Left forelimb (tissue), 1 donor: ENCODE measurements around the gene SORCS2.

Experiments
- DNase-seq: peaks from one replicate; pipeline ENCODE4 v3.0.0-alpha.2; 2018; ENCODE audit warnings: low spot score

Gene SORCS2

DNA sequence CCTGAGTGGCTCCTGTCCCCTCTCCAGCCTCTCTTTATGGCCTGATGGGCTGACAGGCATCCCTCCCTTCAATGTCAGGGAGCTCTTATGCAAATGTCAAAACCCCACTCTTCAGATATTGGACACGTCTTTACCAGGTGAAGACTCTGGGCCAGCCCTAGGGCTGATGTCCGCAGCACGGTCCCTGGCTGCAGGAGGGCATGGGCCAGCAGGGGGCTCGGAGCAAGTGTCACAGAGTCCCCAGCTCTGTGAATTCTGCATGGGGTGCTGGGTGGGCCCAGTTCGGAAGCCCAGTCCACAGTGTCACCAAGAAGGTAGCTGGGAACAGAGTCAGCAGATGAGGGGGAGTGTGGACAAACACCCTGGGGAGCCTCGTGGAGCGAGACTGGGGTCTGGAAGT, 282.0 kb downstream of the SORCS2 start:
- DNase-seq = no peak

DNA sequence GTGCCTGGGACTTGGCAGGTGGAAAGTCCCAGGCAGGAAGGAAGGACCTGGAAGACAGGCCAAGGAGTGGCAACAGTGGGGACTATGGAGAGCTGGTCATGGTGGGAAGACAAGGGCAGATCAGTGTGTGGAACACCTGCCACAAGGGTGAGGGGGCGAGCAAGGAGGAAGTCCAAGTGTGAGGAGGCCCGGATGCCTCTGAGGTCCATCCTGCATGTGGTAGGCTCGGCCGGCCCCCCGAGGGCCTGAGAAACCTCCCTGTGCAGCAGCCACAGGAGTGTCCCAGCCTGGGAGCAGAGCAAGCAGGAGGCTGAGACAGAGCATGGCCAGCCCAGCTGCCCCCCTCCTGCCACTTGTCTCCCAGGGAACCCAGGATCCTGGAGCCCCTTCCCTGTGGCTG, 282.9 kb downstream of the SORCS2 start:
- DNase-seq = no peak

DNA sequence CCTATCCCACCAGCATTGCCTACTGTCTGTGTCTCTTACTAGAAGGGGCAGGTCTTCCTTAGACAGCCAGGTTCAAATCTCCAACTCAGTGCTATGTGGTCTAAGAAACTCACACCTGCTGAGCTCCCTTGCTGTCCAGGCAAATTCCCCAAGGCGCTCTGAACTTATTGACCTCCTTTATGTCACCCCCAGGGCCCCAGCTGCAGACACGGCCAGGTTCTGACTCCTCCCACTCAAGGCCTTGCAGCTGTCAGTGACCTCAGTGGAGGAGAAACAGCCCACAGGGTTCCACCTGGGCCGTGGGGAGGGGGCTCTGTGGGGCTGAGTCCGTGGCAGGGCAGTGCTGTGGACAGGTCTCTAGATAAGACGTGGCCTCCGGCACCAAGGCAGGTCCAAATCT, 284.5 kb downstream of the SORCS2 start:
- DNase-seq = no peak

DNA sequence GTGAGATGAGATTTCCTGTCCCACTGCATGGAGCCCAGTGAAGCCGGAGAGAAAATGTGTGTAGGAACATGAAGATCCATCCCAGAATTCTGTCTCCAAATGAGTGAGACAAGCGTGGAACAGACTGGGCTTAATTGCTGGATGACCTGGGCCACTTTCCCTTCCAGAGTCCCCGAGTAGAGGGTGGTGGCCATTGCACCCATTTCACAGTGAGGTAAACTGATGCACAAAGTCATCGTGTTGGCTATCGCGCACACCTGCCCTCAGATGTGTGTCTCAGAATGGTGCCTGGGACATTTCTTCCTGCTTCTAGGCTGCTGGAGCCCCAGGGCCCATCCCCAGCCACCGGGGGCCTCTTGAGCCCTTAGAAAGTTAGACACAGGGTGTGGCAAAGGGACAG, 285.4 kb downstream of the SORCS2 start:
- DNase-seq = no peak

DNA sequence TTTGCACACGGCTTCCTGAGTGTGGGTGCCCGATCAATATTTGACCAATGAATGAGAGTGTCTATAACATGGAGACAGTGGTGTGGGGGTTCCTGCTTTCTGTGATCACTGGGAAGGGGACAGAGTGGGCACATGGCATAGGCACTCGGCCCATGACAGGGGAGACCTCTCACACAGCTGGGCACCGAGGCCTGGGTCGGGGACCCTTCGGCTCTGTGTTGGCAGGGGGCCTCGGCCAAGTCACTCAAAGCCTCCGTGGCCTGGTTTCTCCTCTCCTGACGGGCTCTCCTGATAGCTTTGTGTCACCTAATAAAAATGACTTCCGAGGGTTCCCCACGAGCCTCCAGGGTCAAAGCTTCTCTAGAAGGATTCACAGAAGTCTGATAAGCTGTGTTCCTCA, 286.3 kb downstream of the SORCS2 start:
- no peak for DNase-seq

DNA sequence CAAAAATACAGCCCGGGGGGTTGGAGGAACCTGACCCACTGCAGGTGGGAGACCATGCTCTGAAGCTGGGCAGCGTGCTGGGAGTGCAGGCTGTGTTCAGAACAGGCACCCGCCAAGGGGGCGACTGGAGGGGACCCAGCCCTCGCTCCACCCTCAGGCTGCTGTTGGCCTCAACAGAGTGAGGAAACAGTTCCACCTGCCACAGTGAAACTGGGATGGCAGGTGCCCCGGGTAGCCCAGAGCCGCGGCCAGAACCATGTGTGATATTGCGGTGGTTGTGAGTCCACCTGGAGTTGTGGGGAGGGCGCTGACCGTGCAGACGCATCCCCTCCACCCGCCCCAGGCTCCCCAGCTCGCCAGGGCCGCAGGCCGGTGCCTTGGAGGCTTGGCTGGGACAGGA, 288.1 kb downstream of the SORCS2 start:
- DNase-seq = no peak

DNA sequence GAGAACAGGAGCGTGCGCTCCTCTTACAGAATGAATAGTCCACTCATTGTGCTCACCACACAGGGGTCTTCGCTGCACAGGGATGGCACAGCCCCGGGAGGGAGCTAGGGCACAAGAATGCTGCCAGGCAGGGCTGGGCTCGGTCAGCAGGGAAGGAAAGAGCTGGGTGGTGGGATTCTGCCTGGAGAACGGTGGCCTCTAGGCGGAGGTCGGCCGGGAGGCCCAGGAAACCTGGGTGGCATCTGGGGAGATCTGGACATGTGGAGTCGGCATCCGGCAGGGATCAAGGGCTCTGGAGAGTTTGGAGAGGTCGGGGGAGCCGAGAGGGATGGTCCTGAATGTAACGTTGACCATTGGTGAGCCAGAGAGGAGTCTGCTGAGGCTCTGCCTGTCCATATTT, 288.9 kb downstream of the SORCS2 start:
- no peak for DNase-seq

DNA sequence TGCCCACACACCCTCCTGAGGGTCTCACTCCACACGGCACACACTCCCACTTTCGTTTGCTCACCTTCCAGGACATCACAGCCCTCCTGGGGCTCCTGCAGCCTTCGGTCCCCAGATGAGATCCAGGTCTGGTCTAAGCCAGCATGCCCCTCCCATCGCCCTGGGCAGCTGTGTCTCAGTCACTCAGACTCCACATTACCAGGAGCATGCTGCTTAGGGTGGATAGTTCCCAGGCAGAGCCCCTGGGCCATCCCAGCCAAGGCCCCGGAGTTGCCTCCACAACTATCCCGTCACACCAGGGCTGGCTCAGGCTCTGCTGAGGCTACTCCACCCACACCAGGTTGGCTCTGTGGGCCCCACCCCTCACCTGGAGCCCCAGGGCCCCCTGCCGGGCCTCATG, 292.8 kb downstream of the SORCS2 start:
- no peak for DNase-seq

DNA sequence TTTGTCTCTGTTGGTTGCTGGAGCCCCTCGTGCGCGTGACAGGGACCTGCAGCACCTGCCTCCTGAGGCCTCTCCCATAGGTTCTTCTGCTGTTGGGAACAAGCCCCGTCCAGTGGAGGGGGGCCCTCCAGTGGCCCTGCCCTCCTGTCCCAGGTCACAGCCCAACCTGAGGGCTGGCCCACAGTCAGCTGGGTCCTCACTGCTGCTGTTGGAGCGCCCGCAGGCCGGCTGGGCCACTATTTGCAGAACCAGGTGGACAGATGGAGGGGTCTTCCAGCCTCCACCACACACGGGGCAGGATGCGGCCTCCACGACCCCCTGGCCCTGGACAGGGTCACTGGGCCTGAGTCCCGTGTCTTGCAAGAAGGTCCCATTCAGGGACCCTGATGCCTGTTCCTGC, 293.8 kb downstream of the SORCS2 start:
- no peak for DNase-seq

DNA sequence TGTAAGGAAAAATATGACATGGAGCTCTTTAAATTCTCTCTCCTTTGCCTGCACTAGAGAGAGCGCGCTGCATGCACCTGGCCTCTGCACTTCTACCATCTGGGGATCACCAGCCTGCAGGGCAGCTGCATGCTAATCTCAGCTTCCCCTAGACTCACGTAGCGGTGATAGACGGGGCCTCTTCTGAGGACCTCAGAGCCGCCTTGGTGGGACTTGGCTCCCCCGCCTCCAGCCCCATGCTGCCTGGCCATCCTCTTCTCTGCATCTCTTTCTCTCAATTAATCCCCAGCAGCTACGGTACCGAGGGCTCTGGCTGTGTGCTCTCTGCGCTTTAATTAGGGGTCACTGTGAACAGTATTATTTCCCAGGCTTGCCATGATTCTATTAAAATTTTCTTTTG, 295.2 kb downstream of the SORCS2 start:
- no peak for DNase-seq

DNA sequence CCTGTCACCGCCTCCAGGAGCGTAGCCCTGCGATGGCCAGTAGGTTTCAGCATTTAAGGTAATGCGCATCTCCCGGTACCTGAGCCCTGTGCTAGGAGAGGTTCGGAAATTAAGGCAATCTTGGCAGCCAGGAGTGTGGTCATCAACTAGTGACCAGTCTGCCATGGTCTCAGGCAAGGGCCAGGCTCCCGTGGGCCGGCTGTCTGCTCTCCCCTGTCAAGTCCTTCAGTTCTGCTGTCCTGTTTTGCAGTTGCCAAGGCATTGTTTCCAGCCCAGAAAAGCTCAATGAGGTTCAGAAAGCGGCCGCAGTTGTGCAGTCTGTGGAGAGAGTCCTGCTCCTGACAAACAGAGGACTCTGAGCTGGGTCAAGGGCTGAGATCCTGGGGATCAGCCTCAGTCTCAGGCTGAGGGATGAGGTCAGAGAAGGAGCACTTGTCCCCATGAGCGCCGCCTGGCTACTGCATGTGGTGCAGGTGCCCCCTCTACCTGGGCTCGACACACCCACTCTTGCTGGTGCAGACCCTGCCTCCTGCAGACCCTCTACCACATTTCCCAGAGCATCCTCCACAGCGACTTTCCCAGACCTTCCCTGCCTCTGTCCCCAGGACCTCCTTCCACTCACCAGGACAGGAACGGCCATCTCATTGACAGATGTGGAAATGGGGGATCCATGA, 295.8 kb downstream of the SORCS2 start:
- no peak for DNase-seq

DNA sequence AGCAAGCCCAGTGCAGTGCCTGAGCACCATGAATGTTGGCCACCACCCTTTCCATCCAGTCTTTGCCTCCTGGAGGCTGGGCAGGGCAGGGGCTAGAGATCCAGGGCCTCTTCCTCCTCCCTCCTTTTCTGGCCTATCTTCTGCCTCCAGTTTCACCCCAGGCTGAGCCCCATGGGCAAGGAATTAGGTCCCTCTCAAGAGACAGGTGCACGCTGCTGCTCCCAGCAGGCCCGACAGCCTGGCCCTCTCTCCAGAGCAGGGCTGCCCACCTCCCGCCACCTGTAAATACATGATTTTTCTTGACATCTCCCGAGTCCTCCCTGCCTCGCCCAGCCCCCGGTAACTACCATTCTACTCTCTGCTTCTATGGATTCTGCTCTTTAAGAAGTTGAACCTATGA, 299.6 kb downstream of the SORCS2 start:
- no peak for DNase-seq

DNA sequence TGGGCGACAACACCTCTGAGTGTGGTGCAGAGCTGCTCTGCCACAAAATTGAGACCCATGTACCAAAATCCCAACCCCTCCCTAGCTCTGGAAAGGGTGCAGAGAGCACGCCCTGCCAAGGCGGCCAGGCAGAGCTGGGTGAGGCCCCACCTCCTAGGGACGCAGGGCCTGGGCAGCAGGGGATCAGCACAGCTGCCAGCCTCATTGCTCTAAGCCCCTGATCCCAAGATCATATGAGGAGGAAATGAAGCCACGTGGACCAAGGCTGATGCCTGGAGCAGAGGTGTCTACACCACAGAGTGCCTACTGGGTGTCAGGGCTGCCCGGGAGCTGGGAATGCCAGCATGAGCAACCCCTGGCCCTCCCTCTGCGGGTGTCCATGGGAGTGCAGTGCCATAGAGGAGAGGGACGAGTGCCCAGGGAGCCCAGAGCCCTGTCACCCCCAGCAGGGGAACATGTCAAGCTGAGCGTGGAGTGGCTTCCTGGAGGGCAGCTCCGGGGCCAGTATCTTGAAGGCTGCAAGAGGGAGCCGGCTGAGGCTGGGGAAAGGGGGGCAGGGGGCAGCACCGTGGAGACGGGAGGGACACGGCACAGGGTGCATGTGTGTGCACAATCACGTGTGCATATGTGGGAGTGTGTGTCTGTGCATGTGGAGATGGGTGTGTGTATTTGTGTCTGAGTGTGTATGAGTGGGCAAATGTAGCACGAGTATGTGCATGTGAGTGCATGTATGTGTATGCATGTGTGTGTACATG, 306.3 kb downstream of the SORCS2 start:
- no peak for DNase-seq

DNA sequence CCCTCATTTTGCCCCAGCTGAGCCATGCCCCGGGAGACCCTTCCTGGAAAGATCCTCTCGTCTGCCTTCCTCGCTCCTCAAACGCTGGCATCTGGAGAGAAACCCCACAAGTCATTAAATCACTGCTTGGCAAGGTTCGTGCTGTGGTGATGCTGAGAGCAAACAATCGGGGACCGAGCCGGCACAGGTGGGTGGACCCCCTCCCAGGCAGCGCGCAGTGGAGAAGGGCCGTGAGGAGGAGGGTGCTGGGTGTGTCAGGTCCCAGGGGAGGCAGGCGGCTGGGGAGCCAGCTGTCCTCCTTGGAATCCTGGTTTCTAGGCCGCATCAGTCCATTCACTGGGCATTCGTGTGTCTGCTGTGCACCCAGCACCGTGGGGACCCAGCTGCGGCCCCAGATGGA, 307.3 kb downstream of the SORCS2 start:
- no peak for DNase-seq

DNA sequence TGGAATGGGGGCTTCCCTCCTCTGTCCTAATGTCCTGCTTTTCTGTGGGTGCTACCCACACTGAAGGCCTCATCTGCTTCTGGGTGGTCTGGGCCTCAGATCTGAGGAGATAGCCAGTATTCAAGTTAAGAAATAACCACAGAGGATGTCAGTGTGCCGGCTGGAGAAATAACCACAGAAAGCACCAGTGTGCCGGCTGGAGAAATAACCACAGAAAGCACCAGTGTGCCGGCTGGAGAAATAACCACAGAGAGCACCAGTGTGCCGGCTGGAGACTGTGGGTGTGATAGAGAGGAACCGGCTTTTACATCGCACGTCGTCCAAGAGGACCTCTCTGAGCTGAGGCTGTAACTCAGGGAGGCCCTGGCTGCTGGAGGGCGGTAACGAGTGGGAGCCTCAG, 308.1 kb downstream of the SORCS2 start:
- DNase-seq = no peak

DNA sequence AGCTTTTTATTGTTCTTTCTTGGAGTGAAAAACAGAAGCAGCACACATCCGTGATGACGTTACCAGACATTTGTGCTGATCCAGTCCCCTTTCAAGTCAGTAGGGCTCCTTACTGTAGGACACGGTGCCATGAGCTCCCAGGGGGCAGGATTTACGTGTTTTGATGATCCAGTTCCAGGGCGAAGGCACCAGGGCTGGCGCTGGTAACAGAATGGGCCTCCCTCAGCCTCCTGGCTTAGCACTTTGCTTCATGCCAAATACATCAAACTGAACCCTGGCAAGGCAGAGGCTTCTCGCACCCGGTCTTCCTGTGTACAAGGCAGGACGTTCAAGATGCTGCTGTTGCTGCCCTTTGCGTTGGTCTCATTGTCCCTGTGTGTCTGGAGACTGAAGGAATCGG, 309.0 kb downstream of the SORCS2 start:
- DNase-seq = no peak

DNA sequence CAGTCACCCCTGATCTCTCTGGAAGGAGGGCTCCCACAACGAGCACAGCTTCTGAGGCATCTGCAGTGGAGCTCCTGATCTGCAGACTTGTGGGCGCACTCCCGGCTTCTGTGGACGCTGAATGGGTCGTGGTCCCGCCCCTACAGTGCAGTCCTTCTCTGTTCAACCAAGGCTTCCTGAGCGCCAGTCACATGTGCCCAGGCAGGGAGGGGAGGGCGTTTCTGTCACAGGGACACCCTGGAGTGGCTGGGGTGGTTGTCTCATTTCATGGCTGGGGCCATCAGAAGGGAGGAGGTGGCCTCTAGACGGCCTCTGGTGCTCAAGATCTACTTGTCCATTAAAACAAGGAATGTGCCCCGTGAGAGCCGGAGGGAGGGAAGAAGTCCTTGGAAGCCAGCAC, 309.5 kb downstream of the SORCS2 start:
- no peak for DNase-seq

DNA sequence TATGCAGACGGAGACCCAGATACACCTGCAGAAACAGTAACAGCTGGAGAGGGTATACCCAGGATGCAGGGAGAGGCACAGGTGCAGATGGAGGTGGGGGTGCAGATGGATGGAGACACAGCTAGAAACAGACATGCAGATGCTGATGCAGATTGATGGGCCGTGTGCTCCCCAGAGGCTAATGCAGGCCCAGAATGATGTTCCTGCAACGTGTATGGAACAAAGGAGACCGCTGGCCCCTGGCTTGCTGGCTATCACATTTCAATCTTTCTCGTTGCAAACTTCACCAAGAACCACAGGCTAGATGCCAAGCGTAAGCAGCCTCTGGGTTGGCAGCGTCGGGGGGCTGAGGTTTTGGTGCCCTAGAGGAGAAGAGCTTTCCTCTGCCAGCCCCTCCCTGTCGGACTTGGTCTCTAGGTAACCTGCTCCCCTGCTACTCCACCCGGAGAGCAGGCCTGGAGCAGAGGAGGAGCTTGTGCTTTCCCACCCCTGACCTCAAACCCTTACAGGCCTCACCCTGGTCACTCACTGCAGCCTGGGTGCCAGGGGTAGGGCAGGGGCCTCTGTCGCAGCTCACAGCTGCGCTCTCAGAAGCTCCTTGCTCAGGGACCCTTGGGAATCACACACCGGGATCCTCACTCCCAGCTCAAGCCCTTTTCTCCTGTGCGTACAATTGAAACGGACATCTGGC, 311.4 kb downstream of the SORCS2 start:
- DNase-seq = no peak

DNA sequence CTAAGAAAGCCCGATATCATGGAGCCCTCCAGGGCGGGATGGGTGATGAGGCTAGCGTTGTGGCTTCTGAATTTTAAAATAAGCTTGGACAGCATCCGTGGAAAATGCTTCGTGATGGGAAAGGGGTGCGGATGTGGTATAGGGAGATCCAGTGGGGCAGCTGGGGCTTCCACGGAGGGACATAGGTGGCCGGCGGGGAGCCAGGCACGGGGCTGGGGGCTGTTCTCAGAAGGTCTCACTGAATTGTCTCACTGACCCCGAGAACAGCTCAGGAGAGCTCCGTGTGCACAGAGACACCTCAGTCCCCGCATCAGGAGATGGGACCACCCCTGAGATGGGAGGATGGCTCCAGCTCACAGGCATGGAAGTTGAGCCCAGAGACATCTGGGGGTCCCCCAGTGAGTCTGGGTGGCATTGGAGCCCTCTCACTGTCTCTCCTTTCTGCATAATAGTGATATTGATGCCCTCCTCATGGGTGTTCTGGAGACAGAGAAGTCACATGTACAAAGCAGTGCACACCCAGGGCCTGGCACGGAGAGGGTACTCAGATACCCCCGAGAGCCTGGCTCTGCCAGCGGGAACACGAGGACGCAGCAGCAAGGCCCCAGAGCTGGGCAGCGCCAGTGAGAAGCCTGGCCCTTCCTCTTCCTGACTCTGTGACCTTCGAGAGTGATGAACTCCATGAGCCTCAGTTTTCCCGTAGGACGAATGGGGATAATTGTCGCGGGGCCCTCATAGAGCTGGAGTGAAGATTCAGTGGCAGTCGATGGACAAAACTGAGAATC, 313.0 kb downstream of the SORCS2 start:
- DNase-seq = no peak

DNA sequence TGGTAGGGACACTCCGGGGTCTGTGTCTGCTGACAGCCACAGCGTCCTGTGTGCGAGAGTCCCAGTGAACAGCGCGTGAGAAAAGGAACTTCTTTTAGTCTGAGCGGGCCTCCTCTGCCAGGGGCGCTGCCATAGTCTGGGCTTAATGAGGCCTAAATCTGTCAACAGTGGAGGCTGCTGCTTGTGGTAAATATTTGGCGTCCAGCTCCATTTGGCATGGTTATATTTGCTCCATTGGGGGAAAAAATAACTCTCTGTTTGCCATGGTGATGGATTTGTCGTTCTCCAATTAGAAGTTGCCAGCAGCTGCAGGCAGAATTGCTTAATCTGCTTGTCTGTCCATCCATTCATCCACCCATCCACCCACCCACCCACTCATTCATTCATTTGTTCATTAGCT, 313.8 kb downstream of the SORCS2 start:
- no peak for DNase-seq

DNA sequence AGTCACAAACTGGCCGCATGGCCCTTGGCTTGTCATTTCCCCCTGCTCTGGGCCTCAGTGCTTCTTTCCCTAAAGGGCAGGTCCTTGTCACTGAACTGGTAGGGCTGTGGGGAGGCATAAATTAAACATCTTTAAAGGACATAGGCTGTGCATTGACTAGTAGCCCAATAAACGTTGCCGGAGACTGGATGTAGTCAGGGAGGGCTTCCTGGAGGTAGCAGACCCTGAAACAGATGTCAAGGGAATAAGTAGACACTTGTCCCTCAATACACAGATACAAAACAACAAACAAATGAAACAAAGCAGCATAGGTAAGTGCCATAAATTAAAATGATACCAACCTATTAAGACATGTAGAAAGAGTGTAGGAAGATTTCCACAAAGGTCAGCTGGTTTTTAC, 314.2 kb downstream of the SORCS2 start:
- DNase-seq = no peak

DNA sequence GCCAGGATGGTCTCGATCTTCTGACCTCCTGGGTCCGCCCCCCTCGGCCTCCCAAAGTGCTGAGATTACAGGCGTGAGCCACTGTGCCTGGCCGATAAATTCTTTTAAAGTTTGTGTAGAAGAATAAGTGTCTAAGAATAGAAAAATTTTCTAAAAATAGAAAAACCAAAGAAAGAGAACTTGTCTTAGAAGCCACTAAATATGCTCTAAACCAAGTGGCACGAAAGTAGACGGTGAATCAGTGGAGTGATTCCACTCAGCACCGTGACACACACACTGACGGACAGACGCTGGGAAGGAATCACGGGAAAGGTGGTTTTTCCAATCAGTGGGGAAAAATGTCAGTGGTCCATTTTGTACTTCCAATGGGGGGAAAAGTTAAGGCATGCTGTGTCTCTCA, 315.0 kb downstream of the SORCS2 start:
- no peak for DNase-seq

DNA sequence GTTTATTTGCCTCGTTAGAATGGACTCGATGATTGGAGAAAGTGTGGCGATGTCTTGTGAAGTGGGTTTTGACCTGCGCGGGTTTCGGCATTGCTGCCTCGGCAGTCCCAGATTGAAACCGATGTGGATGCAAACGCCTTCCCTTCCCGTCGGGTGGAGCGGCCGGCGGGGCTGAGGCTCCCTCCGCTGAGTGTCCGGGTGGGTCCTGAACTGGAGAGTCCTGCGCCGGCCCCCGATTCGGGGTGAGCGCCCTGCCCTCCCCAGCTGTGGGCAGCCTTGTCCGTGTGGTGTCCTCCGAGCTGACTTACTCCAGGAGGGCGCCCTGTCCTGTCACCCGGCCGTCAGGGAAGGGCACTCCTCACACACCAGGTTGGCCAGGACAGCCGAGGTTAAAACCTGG, 317.7 kb downstream of the SORCS2 start:
- DNase-seq = no peak
